Activated CD4-positive, alpha-beta T cell treated with anti-CD3 and anti-CD28 coated beads, Interleukin-10, Interleukin-2, amounts not matched to agents 100 ng/mL and 50 ng/mL, durations not matched to agents 16 hours and 8 hours (primary cell): ENCODE data around the gene KCNMB1.
"Not testable (repeated sequence)": the region's sequence is repeated elsewhere in the genome, so short reads cannot be mapped to it uniquely, and the experiment has no call there.

ENCODE experiments used
- DNase-seq: peaks from one replicate; pipeline ENCODE4 v3.0.0-alpha.2; 2020

KCNMB1 gene

GRCh38 chr5:170413897-170414296 lies 24.7 kb upstream of the KCNMB1 start:
- DNase-seq, result no peak

DNA sequence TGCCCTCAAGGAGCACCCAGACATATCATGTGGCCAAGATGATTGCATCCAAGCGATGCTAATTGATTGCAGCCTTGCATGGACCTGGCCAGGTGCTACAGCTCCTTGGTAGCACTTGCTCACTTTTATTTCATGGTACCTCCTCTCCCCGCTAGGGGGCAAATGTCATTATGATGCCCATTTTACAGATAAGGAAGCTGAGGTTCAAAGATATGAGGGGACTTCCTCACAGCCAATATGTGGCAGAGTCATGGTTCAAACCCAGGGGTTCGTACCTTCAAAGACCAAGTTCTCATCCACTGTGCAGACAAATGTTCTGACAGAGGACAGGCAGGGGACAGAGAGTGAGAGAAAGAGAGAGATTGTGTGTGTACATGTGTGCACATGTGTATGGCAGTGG lies 21.9 kb upstream of the KCNMB1 start:
- DNase-seq, result peak; percentile 54

DNA sequence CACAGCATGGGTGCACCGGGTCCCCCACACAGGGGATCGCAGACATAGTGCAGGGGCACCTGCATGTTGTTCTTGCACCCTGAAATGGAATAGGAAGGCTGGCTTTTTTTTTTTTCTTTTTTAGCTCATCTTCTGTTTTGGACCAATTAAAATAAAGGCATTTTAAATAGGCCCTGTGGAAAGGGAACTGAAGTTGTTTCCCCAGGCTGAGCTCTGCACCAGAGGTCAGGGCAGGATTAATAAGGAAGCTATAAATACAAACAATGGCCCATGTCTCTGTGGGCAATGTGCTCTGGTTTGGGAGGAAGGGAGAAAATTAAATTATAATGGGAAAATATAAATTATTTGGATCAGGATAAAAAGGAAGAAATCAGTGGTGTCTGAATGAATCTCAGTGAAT lies 21.2 kb upstream of the KCNMB1 start:
- DNase-seq, result no peak

- DNase-seq, result no peak
Measured at GRCh38 chr5:170408877-170409660, 19.9 kb upstream of the KCNMB1 start.

DNA sequence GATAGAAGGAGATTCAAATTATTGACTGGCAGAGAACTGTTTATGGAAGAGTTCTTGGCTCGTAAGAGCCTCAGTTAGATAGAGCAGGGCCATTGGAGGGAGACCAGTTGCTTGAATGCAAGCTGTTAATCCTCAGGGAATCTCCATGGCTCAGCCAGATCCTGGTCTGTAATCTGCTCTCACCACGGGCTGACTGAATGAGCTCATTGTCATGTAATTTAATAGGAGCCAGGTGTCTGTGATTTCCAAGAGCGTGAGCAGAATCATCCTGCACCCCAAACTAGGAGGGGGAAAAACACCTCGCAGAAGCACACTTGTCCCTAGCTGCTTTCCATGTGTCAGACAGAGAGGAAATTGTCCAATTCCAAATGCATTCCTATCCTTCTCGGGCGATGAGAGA lies 19.1 kb upstream of the KCNMB1 start:
- no peak for DNase-seq

DNA sequence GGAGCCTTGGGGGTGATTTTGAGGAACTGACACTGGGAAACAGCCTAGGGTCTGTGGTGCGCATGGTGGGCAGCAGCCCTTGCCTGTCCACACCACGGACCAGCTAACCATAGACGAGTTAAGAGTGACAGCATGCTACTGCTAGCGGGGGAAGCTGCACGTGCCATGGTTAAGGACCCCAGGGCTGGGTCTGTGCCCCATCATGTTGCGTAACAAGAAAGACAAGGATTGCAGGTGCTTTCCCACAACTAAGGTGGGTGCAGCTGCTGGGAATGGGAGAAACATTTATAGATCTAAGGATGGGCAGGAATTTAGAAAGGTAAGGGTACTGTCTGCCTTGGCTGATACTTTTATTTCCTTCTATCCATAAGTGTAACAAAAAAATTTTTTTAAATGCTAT lies 17.9 kb upstream of the KCNMB1 start:
- DNase-seq, result no peak

- no peak for DNase-seq
Measured at GRCh38 chr5:170405817-170406216, 16.6 kb upstream of the KCNMB1 start.

GRCh38 chr5:170404398-170404797 lies 15.2 kb upstream of the KCNMB1 start:
- DNase-seq, result no peak

DNA sequence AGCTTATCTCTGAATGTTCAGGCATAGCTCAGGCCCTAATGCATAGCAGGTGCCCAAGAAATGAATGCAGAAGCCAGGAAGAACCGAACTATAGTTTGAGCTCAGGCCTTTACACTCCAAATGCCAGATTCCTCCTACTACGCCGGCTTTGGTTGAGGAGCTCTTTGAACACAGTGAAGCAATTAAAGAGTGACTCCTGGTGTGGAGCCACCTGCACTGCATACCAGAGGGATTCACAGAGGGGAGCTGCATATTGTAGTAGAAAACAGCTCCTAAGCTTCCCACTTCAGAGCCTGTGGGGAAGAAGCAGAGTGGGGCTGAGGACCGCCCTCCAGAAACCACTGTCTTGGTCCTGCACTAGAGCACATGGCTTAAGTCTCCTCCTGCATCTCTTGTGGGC lies 14.5 kb upstream of the KCNMB1 start:
- no peak for DNase-seq

DNA sequence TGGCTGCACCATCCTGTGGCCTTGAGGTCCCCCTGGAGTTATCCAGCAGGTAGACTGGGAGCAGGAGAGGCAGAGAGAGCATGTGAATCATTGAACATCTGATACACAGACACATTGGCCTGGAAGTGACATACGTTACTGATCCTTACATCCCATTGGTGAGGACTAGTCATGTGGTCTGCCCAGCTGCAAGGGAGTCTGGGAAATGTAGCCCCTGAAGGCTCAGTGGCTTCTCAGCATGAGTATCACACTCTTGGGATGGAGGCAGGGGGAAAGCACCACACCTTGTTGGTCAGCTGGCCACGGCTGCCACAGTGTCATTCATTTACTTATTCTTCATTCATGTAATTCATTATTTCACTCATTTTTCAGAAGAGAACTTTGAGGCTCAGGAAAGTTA lies 13.3 kb upstream of the KCNMB1 start:
- peak; percentile 7 for DNase-seq

GRCh38 chr5:170397059-170397458 lies 7.9 kb upstream of the KCNMB1 start:
- no peak for DNase-seq

GRCh38 chr5:170393958-170394357 lies 4.8 kb upstream of the KCNMB1 start:
- no peak for DNase-seq

GRCh38 chr5:170393235-170393634 lies 4.1 kb upstream of the KCNMB1 start:
- peak; percentile 51 for DNase-seq

DNA sequence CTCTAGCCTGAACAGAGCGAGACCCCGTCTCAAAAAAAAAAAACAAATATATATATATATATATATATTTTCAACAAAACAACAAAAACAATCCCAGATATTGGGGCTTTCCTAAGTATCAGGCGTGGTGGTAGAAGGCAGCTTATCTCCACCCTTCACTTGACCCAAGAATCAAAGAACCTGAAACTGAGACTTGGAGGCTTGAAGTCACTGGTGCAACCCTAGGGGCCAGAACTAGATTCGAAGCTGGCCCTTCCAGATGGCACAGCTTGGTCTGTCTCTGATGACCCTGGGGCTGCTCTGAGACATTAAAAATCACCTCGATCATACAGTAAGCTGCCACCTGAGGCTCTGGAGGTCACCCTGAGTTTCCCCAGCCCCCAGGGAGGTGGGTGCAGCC lies 1.3 kb upstream of the KCNMB1 start:
- DNase-seq, result no peak

- no peak for DNase-seq
Measured at GRCh38 chr5:170389550-170389892, 354 bp upstream of the KCNMB1 start.

GRCh38 chr5:170387775-170388639 lies 1.2 kb downstream of the KCNMB1 start:
- DNase-seq, result no peak

GRCh38 chr5:170386743-170387395 lies 2.3 kb downstream of the KCNMB1 start:
- DNase-seq, result no peak

DNA sequence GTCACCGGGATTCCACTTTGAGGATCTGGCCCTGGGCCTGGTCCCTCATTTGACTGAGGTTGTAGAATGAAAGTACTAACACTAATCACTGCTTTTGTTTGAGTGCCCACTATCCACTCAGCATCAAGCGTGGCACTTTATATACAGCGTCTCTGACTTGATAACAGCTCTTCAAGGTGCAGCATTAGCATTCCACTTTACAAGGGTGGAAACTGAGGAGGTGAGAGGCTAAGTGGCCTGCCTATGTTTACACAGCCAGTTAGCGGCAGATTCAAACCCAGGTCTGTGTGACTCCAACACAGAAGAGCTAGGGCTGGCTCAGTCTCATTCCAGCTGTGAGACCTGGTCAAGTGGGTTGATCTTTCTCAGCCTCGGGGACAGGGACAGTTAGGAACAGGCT lies 5.9 kb downstream of the KCNMB1 start:
- no peak for DNase-seq

GRCh38 chr5:170382790-170383189 lies 6.4 kb downstream of the KCNMB1 start:
- DNase-seq, result no peak

- DNase-seq, result no peak
Measured at GRCh38 chr5:170380361-170380951, 8.7 kb downstream of the KCNMB1 start.

- no peak for DNase-seq
Measured at GRCh38 chr5:170378740-170379139, 10.4 kb downstream of the KCNMB1 start.

GRCh38 chr5:170377027-170377426 lies 12.1 kb downstream of the KCNMB1 start:
- no peak for DNase-seq

- DNase-seq, result not testable (repeated sequence)
Measured at GRCh38 chr5:170376526-170376925, 12.6 kb downstream of the KCNMB1 start.
